Activated CD8-positive, alpha-beta T cell treated with anti-CD3 and anti-CD28 coated beads for 36 hours (primary cell): ENCODE results near the gene DDX51. TPM values are rescaled to one million over a fixed set of nuclear protein-coding genes. Genes with fewer than 3 reads are reported as not detected.

ENCODE experiments used
- ATAC-seq: fragments of 200-7000 bp; cut with Tn5 transposase; one replicate; pipeline ENCODE4 v1.10.0; 2021; ENCODE audit warnings: mild to moderate bottlenecking, moderate library complexity
- CTCF ChIA-PET: fragments of 350-600 bp; sonication (Branson Sonifier 250); formaldehyde crosslinking; loops from one replicate; lab custom pipeline; 2021; ENCODE audit warnings: antibody characterized with exemption; lab: Charles Lee
- POLR2A ChIA-PET: fragments of 350-600 bp; sonication (Branson Sonifier 250); formaldehyde crosslinking; loops from one replicate; lab custom pipeline; 2021; ENCODE audit warnings: antibody characterized with exemption; lab: Charles Lee
- DNase-seq: peaks from one replicate; pipeline ENCODE4 v3.0.0-alpha.2; 2020
- H3K27ac Mint-ChIP-seq: one replicate; pipeline ENCODE4 v1.8.0; 2021; ENCODE audit warnings: mild to moderate bottlenecking, mixed read lengths
- H3K27me3 Mint-ChIP-seq: one replicate; pipeline ENCODE4 v1.8.0; 2021; ENCODE audit warnings: mixed read lengths
- H3K36me3 Mint-ChIP-seq: one replicate; pipeline ENCODE4 v1.8.0; 2021; ENCODE audit warnings: low read depth, mixed read lengths
- H3K4me1 Mint-ChIP-seq: one replicate; pipeline ENCODE4 v1.8.0; 2021; ENCODE audit warnings: low read depth, mixed read lengths
- H3K4me3 Mint-ChIP-seq: one replicate; pipeline ENCODE4 v1.8.0; 2021; ENCODE audit warnings: mild to moderate bottlenecking, moderate library complexity, mixed read lengths
- H3K9me3 Mint-ChIP-seq: one replicate; pipeline ENCODE4 v1.8.0; 2021; ENCODE audit warnings: mixed read lengths
- intact Hi-C: fragments of 100-400 bp; cut with micrococcal nuclease; formaldehyde crosslinking; loops from one replicate; pipeline ENCODE4 v1.10.0; 2022
- total RNA-seq, 2 experiments: library from RNA; stranded (reverse); gene quantifications; one replicate each; pipeline ENCODE4 v1.2.3, GENCODE V29; 2021
- TF ChIP-seq, protein P1 (sequence below): fragments of 200-600 bp; IDR thresholded peaks from one replicate; pipeline ENCODE4 v1.8.0; 2022; ENCODE audit warnings: antibody characterized with exemption, mild to moderate bottlenecking

The DDX51 gene
- total RNA-seq, 2 experiments from 2014 or later, result 24.1 to 25.5 TPM

DNA sequence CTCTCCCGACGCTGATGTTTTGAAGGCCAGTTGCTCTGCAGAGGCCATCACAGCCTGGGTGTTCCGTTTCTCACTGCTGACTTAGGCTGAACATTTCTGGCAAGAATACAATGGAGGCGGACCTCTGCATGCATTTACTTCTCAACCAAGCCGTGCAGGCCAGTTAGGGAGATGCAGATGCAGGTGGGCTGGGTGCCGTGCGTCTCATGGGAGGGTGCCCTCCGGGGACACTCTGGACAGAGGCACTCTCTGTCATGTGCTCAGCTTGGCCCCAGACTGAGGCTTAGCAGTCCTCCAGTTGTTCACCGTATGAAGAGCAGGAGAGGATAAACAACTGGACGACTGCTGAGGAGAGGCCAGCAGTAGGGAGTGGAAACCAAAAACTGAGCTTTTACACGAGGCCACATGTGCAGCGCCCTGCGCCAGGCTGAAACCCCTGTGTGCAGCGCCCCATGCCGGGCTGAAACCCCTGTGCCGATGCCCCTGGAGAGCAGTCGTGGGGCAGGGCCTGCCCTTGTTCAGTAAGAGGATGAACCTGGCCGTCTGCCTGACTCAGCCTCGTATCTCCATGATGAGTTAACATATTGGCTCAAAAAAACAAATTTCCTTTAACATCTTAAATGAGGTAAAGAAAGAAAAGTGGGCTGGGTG, 32.3 kb downstream of the DDX51 start:
- TF ChIP-seq, protein P1, sequence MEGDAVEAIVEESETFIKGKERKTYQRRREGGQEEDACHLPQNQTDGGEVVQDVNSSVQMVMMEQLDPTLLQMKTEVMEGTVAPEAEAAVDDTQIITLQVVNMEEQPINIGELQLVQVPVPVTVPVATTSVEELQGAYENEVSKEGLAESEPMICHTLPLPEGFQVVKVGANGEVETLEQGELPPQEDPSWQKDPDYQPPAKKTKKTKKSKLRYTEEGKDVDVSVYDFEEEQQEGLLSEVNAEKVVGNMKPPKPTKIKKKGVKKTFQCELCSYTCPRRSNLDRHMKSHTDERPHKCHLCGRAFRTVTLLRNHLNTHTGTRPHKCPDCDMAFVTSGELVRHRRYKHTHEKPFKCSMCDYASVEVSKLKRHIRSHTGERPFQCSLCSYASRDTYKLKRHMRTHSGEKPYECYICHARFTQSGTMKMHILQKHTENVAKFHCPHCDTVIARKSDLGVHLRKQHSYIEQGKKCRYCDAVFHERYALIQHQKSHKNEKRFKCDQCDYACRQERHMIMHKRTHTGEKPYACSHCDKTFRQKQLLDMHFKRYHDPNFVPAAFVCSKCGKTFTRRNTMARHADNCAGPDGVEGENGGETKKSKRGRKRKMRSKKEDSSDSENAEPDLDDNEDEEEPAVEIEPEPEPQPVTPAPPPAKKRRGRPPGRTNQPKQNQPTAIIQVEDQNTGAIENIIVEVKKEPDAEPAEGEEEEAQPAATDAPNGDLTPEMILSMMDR, result no peak
- intact Hi-C loops, result no loop called here
- POLR2A ChIA-PET, result no interaction called here
- DNase-seq (no peak), ATAC-seq (no peak)
- Mint-ChIP-seq H3K4me1 (no peaks in the 10 kb centered on the region), H3K27me3 (no peaks in the 10 kb centered on the region), H3K4me3 (no peak overlapping the region), H3K36me3 (peaks cover 34% of the 10 kb centered on the region), H3K27ac (no peak overlapping the region), H3K9me3 (no peaks in the 10 kb centered on the region)
- CTCF ChIA-PET, result no interaction called here

DNA sequence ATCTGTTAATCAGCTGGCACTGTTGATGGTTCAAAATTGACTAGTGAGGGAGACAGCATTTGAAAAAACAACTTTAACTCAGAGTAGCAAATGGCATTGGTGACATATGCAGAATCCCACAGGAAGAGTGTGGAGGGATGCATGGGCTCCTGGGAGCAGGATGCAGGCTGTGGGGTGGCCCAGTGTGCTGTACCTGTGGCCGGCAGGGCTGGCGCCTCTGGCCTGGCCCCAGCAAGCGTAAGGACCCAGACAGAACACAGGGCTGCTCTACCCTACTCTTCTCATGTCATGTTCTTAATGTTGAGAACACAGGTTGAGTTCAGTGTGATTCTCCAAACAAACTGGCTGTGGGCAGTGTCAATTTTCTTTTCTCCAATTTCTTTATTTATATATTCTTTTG, 33.4 kb downstream of the DDX51 start:
- DNase-seq, result no peak
- POLR2A ChIA-PET, result no interaction called here
- TF ChIP-seq, protein P1, result no peak
- no peak overlapping the region for H3K4me3 Mint-ChIP-seq
- H3K9me3 Mint-ChIP-seq, result no peaks in the 10 kb centered on the region
- no peaks in the 10 kb centered on the region for H3K4me1 Mint-ChIP-seq
- CTCF ChIA-PET, result no interaction called here
- H3K36me3 Mint-ChIP-seq, result peaks cover 27% of the 10 kb centered on the region
- intact Hi-C loops, result no loop called here
- H3K27ac Mint-ChIP-seq, result no peak overlapping the region
- no peaks in the 10 kb centered on the region for H3K27me3 Mint-ChIP-seq
- no peak for ATAC-seq

DNA sequence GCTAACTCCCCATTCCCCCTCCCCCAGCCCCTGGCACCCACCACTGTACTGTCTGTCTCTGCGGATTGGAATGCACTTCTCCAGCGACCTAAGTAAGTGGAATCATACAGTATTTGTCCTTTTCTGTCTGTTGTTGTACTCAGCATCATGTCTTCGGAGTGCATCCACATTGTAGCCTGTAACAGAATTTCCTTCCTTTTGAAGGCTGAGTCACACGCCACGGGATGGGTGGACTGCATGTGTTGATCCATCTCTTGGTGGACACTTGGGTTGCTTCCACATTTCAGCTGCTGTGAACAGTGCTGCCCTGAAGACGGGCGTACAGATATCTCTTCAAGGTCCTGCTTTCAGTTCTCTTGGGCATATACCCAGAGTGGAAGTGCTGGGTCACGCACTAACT, 34.4 kb downstream of the DDX51 start:
- Mint-ChIP-seq H3K4me1 (no peaks in the 10 kb centered on the region), H3K9me3 (no peaks in the 10 kb centered on the region), H3K27ac (no peak overlapping the region), H3K4me3 (no peak overlapping the region), H3K36me3 (peaks cover 31% of the 10 kb centered on the region), H3K27me3 (no peaks in the 10 kb centered on the region)
- DNase-seq, result no peak
- POLR2A ChIA-PET, result no interaction called here
- ATAC-seq, result no peak
- TF ChIP-seq, protein P1, result no peak
- CTCF ChIA-PET, result no interaction called here
- intact Hi-C loops, result no loop called here

DNA sequence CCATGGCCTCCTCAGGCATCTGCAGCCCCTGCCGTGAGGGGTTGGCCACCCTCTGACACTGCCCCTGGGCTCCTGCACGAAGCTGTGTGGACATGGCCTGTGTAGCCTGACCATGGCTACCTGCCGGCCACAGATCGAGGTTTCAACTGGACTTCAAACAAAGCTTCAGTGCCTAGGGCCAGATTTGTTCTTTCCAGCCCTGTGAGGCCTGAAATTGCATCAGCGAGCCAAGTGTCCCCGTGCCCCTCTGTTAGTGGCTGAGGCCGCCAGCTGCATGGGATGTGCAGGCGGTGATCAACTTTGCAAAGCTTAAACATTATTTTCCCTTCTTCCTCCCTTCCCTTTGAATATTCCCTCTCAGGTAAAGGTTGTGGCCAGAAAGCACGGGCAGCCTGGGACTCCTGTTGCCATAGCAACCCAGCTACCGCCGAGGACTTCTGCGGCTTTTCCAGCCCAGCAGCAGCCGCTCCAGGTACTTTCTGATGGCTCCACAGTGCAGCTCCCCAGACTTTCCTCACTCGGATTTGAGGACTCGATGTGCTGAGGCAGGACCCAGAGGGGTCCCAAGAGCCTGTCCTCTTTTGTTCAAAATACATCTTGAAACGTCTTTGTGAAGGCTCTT, 35.8 kb downstream of the DDX51 start:
- DNase-seq (no peak), ATAC-seq (no peak)
- Mint-ChIP-seq H3K27ac (no peak overlapping the region), H3K4me1 (no peaks in the 10 kb centered on the region), H3K27me3 (no peaks in the 10 kb centered on the region), H3K9me3 (no peaks in the 10 kb centered on the region), H3K4me3 (no peak overlapping the region), H3K36me3 (peaks cover 29% of the 10 kb centered on the region)
- intact Hi-C loops, result no loop called here
- CTCF ChIA-PET, result no interaction called here
- TF ChIP-seq, protein P1, result no peak
- POLR2A ChIA-PET, result no interaction called here

DNA sequence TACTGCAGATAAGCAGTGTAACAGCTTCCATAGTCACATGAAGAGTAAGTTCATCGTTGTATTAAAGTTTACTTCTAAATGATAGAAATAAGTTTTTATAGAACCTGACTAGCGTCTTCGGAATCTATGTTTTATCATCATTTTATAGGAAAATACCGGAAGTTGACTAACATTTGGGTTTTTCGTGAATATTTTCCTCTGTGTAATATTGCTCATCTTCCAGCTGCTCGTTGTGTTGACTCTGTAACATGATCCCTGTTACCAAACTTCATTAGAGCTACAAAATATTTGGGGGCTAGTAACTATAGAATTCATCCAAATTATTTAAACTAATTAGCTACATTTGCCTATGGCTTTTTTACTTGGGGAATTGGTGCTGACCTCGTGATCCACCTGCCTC, 37.2 kb downstream of the DDX51 start:
- H3K4me1 Mint-ChIP-seq, result no peaks in the 10 kb centered on the region
- H3K36me3 Mint-ChIP-seq, result peaks cover 26% of the 10 kb centered on the region
- no peaks in the 10 kb centered on the region for H3K9me3 Mint-ChIP-seq
- H3K27ac Mint-ChIP-seq, result no peak overlapping the region
- DNase-seq (no peak), ATAC-seq (no peak)
- H3K4me3 Mint-ChIP-seq, result no peak overlapping the region
- ChIA-PET POLR2A (interaction anchor here (0.8 kb wide), 1 partner anchor 22 kb away, joined by 3 read pairs; no protein-coding TSS in a partner anchor), CTCF (no interaction called here)
- intact Hi-C loops, result no loop called here
- TF ChIP-seq, protein P1, result no peak
- no peaks in the 10 kb centered on the region for H3K27me3 Mint-ChIP-seq
